IPS-15b (cell line): ENCODE measurements around the gene NUDT8.

ENCODE experiments used
- H3K27me3 ChIP-seq: one replicate; pipeline ENCODE4 v1.6.1; 2013; ENCODE audit warnings: low read length; ENCODE audit not compliant: control insufficient read depth, insufficient read depth
- H3K36me3 ChIP-seq: one replicate; pipeline ENCODE4 v1.6.1; 2013; ENCODE audit warnings: low read length; ENCODE audit not compliant: control insufficient read depth, insufficient read depth
- H3K4me1 ChIP-seq: one replicate; pipeline ENCODE4 v1.6.1; 2013; ENCODE audit warnings: mild to moderate bottlenecking, low read length; ENCODE audit not compliant: control insufficient read depth, insufficient read depth
- H3K4me3 ChIP-seq: one replicate; pipeline ENCODE4 v1.5.1; 2013; ENCODE audit warnings: low read depth, low read length
- H3K9ac ChIP-seq: one replicate; pipeline ENCODE4 v1.6.1; 2013; ENCODE audit warnings: low read depth, mild to moderate bottlenecking, low read length
- H3K9me3 ChIP-seq: one replicate; pipeline ENCODE4 v1.6.1; 2013; ENCODE audit warnings: mild to moderate bottlenecking, low read length; ENCODE audit not compliant: control insufficient read depth, insufficient read depth

NUDT8 gene

DNA sequence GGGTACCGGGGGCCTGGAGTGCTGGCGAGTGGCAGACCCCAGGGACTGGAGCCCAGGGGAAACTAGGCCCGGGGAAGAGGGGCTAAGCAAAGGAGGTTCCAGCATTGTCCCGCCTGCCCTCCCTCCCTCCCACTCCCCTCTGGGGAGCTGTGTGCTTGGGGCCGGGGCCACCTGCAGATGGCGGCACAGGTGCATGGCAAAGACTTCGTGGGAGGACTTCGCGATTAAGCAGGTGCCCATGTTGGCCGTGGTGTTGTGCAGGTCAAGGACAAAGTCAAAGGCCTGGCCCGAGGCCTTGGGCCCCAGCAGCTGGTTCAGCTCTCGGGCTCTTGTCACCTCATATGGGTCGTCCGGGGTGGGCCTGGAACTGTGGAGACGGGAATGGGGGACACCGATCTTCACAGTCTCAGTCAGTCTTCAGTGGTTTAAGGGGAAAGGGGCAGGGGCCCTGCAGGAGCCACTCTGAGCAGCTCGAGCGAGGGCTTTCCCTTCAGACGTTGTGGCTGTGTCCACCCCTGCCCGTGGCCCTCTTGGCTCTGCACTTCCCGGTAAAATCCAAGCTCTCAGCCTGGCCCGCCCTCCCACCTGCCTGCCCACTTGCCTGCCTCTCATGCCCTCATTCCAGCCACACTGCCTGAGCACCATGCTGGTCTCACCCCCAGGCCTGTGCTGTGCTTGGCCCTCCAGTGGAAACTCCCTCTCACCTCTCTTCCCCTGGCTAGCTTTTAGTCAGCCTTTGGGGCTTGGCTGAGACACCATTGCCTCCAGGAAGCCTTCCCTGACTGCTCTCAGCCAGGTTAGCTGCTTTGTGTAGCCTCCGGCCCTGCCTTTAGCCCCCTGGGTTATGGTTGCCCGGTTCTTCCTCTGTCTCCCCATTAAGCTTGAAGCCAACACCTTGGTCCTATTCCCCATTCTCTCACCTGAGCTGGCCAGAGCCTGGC, 16.1 kb upstream of the NUDT8 start:
- Histone ChIP-seq H3K36me3 (no peaks in the 10 kb centered on the region), H3K9ac (no peak overlapping the region), H3K4me1 (no peaks in the 10 kb centered on the region), H3K27me3 (peaks cover 4% of the 10 kb centered on the region), H3K4me3 (no peak overlapping the region), H3K9me3 (no peaks in the 10 kb centered on the region)

DNA sequence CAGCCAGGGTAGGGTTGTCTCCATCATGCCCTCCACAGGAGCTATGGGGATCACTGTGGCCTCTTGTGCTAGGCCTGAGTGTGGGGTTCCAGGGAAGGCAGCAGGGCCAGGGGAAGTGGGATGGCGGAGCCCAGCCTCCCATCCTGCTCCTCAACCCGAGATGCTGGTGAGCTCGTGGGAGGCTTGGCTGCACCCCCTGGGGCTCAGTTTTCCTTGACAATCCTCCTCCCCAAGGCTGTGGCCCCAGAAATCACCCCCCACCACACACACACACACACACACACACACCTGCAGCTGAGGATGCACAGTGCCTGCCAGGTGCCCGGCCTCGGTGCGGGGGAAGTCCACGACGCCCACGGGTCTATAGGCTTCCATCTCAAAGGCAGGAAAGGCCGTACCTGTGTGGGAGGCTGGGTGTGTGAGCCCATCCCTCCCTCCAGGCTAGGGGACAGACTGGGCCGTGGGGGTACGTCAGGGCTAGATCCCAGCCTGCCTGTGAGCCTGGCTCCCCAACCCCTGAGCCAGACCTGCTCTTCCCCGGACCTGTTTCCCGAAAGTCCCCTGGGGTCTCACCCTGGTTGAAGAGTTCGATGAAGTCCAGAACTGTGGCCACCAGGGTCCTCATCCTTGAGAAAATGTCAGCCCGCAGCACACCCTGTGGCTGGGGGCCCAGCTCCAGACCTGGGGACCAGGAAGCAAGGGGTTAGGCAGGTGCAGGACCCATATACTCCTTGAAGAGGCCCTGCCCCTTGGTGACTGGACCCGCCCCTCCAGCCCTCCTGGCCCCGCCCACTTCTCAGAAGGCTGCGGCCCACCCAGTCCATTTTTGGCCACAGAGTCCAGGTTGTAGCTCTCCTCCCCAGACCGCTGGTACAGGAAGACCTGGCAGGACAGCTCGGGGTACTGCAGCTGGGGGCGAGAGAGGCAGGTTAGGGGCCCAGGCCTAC, 15.0 kb upstream of the NUDT8 start:
- peaks cover 11% of the 10 kb centered on the region for H3K27me3 ChIP-seq
- H3K9me3 ChIP-seq: no peaks in the 10 kb centered on the region
- H3K4me3 ChIP-seq: no peak overlapping the region
- no peaks in the 10 kb centered on the region for H3K36me3 ChIP-seq
- H3K4me1 ChIP-seq: no peaks in the 10 kb centered on the region
- H3K9ac ChIP-seq: no peak overlapping the region

DNA sequence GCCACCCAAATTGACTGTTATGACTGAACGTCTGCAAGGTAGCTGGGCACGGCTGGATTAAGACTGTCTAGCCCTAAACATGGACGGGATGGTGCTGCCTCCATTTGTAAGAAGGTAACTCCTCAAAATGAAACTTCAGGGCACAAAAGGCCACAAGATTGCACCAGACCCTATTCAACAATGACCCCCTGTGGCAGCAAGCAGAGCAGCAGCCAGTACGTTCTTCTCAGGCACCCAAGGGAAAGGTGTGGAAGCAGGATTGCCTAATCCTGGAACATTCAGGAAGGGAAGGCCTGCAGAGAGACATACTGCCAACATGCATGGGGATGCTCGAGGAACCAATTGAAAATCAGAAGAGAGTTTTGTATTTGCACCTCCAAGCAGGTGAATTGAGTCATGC, 14.3 kb upstream of the NUDT8 start:
- Histone ChIP-seq H3K9ac (no peak overlapping the region), H3K4me1 (no peaks in the 10 kb centered on the region), H3K36me3 (no peaks in the 10 kb centered on the region), H3K27me3 (peaks cover 16% of the 10 kb centered on the region), H3K9me3 (no peaks in the 10 kb centered on the region), H3K4me3 (no peak overlapping the region)

DNA sequence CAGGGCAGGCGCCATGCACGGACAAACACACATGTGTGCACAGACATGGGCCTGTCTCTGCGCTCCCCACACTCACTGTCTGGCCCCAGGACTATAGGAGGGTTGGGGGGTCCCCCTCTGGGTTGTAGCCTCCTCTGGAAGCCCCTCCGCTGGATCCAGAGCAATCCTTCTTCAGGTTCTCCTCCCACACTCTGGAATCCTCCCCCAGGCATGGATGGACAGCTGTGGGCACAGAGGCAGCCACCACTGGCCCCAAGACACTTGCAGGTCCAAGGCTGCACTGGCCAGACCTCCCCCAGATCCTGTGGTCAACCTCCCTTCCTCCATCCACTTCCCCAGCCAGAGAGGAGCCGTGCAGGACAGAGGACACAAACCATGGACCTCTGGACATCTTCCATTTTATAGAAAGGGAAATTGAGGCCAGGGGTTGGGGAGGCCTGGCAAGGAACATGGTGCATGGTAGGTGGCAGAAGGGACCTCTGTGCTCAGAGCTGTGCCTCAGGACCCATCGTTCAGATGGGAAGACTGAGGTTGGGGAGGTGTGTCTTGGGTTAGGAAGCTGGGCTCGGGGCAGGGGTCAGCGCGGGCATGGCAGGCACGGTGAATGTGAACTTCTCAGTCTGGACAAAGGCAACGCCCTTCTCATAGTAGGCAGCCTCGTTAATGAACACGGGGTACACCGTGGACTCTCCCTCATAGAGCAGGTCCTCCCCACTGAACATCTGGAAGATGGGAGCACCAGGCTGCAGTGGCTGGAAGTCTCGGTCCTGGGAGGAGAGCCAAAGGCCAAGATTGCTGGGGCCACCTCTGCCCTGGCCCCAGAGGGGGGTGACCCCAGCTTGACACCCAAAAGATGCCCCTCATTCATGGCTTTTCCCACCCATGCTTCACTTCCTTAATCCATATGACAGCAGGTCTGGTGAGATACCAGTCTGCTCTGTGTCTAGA, 12.7 kb upstream of the NUDT8 start:
- H3K4me1 ChIP-seq: no peaks in the 10 kb centered on the region
- H3K27me3 ChIP-seq: peaks cover 16% of the 10 kb centered on the region
- no peaks in the 10 kb centered on the region for H3K9me3 ChIP-seq
- H3K9ac ChIP-seq: no peak overlapping the region
- H3K4me3 ChIP-seq: no peak overlapping the region
- no peaks in the 10 kb centered on the region for H3K36me3 ChIP-seq

DNA sequence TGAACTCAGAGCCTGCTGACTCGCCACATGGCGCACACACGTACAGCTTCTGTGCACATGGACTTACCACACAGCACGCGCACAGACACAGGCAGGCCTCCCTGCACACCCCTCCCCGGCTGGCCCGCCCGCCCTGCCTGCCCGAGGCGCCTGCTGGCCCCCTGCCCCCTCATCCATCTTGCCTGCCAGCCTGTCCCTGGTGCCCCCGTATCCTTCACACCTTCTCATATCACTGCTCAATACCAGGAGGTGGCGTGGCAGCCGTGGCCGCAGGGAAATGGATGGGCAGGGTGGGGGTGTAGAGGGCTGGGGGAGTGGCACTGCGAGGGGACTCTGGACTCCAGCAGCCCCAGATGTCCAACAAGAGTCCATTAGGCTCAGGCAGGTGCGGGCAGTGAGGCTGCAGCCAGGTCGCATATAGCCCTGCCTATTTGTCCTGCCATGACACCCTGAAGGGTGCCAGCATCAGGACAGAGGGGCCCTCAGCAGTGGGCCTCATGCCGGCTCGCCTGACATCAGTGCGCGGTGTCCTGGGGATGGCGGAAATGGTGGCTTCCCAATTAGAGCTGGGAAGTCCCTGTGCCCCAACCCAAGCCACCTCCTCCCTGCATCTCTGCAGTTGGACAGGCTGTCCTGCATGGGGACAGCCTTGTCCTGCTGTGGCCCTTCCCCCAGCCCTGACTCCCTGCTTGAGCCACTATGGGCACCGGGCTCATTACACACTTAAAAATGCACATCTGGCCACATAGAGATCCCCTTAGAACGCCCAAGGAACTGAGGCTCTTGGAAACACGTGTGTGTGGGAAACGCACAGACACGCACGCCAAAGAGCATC, 11.8 kb upstream of the NUDT8 start:
- Histone ChIP-seq H3K4me1 (no peaks in the 10 kb centered on the region), H3K9ac (no peak overlapping the region), H3K36me3 (no peaks in the 10 kb centered on the region), H3K9me3 (no peaks in the 10 kb centered on the region), H3K27me3 (peaks cover 16% of the 10 kb centered on the region), H3K4me3 (no peak overlapping the region)

DNA sequence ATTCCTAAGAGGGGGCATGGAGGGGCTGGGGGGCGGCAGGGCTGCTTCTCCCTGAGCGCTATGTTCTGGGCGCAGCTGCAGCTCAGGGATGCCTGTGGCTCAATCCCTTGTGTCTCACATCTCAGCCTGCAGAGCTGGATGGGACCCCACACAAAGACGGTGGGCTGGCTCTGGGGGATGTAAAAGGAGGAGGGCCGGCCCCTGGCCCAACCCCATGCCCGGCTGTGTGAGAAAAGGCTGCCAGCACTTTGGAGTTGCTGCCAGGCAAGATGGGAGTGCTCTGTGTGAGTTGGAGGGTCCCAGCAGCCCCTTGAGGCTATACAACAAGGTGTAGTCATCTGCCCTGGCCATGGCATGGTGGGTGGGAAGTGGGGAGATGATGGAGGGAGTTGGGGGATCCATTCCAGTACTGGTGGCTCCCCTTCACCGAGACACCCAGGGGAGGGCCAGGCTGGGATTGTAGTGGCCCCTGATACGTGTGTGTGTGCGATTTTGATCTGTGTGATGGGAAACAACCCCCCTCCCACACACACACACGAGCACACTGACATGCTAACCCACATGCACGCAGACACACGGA, 11.1 kb upstream of the NUDT8 start:
- Histone ChIP-seq H3K36me3 (no peaks in the 10 kb centered on the region), H3K27me3 (peaks cover 16% of the 10 kb centered on the region), H3K9ac (no peak overlapping the region), H3K4me1 (no peaks in the 10 kb centered on the region), H3K9me3 (no peaks in the 10 kb centered on the region), H3K4me3 (no peak overlapping the region)

DNA sequence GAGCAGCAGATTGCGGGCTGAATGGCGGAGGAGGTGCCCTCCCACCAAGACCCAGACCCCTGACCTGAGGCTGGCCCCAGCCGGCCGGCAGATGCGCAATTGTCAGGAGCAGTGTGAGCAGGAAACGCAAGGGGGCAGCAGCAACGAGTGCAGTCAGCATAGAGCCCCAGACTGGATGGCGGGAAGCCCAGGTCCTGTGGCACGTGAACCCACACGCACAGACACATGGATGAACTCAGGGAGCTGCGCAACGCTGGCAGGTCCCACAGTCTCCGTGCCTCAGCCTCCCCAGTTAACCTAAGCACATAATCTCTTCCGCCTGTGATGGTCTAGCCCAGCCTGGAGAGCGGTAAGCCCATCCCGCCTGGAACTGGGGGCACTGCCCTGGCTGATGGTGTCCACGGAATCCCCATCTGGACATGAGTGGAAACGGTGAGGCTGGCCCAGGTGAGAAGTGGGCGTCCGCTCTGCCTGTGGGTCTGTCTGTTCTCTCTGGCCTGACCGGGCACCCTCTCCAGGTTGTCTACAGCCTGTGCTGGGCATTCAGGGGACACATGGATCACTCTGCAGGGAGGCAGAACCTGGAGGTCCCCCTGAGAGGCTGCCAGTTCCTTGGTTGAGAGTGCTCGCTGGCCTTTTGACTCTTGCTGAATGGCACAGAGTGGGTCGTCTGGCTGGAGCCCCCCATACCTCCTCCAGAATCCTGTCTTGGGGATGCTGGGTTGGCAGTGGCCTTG, 10.5 kb upstream of the NUDT8 start:
- Histone ChIP-seq H3K4me1 (no peaks in the 10 kb centered on the region), H3K9me3 (no peaks in the 10 kb centered on the region), H3K27me3 (peaks cover 16% of the 10 kb centered on the region), H3K4me3 (no peak overlapping the region), H3K36me3 (no peaks in the 10 kb centered on the region), H3K9ac (no peak overlapping the region)

DNA sequence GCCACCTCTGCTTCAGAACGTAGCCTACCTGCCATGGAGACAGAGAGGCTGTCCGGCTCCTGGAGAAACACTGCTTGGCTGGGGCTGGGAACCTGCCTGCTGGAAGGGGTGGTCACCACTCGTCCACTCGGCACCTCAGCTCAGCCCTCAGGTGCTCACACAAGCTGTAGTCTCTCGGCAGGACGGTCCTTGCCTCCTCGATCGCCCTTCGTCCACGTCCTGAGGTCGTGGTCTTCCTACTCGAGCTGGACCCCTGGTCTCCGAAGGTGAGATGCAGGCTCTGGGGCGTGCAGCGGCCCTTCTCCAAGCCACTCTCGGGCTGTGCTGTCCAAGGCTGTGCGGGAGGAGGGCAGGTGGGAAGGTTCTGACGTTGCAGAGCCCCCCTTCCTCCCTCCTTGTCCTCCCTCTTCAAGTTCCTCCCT, 9.7 kb upstream of the NUDT8 start, which contains the start of gene TBX10:
Gene TBX10 (minus strand): TSS at position 326 of the 422 bp plus-strand sequence. CDS start 291 bp downstream, at position 35.
- H3K4me3 ChIP-seq: no peak within 1 kb of the TSS
- H3K9me3 ChIP-seq: no peaks in the 10 kb centered on the region
- no peaks in the 10 kb centered on the region for H3K36me3 ChIP-seq
- H3K4me1 ChIP-seq: no peaks in the 10 kb centered on the region
- H3K9ac ChIP-seq: no peak within 1 kb of the TSS
- peaks cover 16% of the 10 kb centered on the region for H3K27me3 ChIP-seq

DNA sequence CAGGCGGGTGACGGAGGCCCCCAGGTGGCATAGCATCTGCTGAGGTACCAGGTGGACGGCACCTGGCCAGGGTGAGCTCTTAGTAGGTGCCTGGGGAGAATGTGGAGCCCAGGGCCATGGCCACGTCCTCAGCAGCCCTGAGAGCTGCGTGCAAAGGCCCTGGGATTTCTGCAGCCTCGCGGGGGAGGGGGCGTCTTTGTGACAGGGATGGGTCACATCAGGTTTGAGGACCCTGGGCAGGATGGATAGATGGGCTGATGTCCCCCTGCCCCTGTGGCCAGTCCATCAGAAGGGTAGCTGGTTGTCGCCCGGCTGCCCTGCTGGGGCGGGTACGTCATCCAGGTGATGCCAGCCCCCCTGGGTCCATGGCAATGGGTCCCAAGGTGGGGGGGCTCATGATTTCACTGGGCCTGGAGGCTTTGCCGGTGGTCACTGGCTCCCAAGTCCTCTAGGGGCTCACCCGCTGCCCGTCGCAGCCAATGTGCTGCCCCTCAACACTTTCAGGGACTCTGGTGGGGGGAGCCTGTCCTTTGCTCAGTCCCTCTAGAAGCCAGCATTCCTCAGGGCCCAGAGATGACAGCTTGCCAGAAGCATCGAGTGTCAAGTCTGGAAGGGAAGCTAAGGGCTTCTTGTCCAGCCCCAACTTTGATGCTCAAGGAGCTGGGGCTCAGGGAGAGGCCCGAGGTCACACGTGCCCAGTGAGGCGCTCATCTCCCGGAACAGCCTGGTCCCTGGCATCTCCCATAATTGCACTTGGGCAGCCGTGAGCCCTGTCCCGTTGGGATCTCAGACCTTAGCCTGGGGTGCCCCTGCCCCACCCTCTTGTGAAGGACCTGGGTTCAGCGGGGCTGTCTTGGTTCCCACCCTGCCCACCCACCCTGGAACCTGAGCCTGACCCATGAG, 9.0 kb upstream of the NUDT8 start:
- no peaks in the 10 kb centered on the region for H3K9me3 ChIP-seq
- no peaks in the 10 kb centered on the region for H3K36me3 ChIP-seq
- H3K27me3 ChIP-seq: peaks cover 16% of the 10 kb centered on the region
- H3K4me1 ChIP-seq: no peaks in the 10 kb centered on the region
- H3K4me3 ChIP-seq: no peak overlapping the region
- H3K9ac ChIP-seq: no peak overlapping the region
